GM12865 (cell line): Measurements from ENCODE around the gene CGN.

Source experiments
- DNase-seq: peaks from one replicate; pipeline ENCODE4 v3.0.0; 2010; ENCODE audit warnings: low read depth
- H3K4me3 ChIP-seq: 2 replicates; pipeline ENCODE4 v1.5.1; 2011; ENCODE audit warnings: mild to moderate bottlenecking, low read depth, low read length, control low read depth
- CTCF ChIP-seq: IDR thresholded peaks from 2 replicates; pipeline ENCODE4 v1.5.1; 2011; ENCODE audit warnings: low read length, control low read depth, low read depth, inconsistent platforms; ENCODE audit not compliant: insufficient read depth; ENCODE audit errors: missing control alignments

CGN gene

DNA sequence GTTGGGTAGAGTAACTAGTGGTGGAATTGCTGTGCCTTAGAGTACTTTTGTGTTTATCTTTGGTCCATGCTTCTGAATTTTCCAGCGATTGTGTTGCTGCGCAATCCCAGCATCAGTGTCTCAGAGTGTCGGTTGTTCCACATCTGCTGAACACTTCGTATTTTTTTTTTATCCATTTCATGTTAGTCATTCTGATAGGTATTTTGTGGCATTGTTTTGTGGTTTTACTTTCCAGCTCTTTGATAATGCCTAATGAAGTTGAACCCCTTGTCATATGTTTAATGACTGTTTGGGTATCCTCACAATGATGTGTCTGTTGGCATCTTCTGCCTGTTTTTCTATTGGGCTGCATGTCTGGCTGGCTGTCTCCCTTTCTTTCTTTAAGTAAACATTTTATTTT, 42.5 kb downstream of the CGN start:
- DNase-seq = no peak
- H3K4me3 ChIP-seq = no peak overlapping the region
- no peak for TF ChIP-seq CTCF

DNA sequence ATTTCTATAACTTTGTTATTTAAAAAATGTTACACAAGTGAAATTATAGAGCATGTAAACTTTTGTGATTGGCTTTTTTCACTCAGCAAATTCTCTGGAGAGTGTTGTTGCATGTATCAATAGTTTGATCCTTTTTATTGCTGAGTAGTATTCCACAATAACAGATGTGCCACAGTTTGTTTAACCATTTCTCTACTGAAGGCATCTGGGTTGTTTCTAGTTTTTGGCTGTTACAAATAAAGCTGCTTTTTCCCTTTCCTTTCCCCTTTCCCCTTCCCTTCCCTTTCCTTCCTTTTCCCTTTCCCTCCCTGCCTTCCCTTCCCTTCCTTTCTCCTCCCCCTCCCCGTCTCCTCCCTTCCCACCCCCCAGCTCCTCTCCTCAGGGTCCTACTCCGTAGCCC, 44.9 kb downstream of the CGN start:
- no peak overlapping the region for H3K4me3 ChIP-seq
- DNase-seq = no peak
- no peak for TF ChIP-seq CTCF

DNA sequence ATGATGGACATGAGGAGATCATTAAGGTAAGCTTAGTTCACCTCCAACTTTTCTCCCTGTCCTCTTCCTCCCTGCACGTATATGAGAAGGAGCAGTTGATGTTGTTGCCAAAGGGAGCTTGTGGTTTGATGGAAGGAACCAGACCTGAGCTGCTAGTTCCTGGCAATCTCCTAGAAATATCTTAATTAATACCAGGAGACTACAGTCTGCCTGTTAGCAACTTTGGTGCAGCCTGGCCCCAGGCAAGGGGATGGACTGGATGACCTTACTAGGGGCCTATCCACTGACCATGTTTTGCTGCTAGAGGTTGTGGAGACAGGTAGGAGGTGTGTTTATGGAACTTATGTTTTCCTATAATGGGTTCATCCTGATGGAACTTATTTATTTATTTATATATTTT, 51.5 kb downstream of the CGN start:
- H3K4me3 ChIP-seq = no peak overlapping the region
- no peak for DNase-seq
- TF ChIP-seq CTCF = no peak

DNA sequence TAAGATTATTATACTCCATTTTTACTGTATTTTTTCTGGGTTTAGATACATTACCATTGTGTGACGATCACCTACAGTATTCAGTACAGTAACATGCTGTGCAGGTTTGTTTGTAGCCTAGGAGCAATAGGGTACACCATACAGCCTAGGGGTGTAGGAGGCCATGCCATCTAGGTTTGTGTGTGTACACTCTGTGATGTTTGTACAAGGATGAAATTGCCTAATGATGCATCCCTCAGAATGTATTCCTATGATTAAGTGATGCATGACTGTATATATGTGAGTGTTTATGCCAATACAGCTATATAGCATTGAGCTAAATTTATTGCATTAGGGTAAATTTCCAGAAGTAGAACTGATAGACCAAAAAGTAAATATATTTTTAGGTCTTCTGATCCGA, 52.2 kb downstream of the CGN start:
- DNase-seq = no peak
- no peak for TF ChIP-seq CTCF
- no peak overlapping the region for H3K4me3 ChIP-seq

GRCh38 chr1:151565502-151566189, 54.5 kb downstream of the CGN start:
- H3K4me3 ChIP-seq = no peak overlapping the region
- no peak for DNase-seq
- TF ChIP-seq CTCF = no peak

GRCh38 chr1:151568626-151569088, 57.5 kb downstream of the CGN start:
- no peak overlapping the region for H3K4me3 ChIP-seq
- DNase-seq = no peak
- no peak for TF ChIP-seq CTCF

GRCh38 chr1:151570819-151571218, 59.6 kb downstream of the CGN start:
- no peak for DNase-seq
- H3K4me3 ChIP-seq = no peak overlapping the region
- no peak for TF ChIP-seq CTCF
